Measurements from ENCODE around the gene RRAGD.
"Not testable (repeated sequence)": the region's sequence is repeated elsewhere in the genome, so short reads cannot be mapped to it uniquely, and the experiment has no call there.

The RRAGD gene

GRCh38 chr6:89398762-89399525 lies 13.1 kb downstream of the RRAGD start:
- Mint-ChIP-seq H3K27me3 (no peaks in the 10 kb centered on the region), H3K36me3 (no peaks in the 10 kb centered on the region), H3K4me3 (no peak overlapping the region), H3K4me1 (no peaks in the 10 kb centered on the region), H3K9me3 (peaks cover under 1% of the 10 kb centered on the region), H3K27ac (no peak overlapping the region)

DNA sequence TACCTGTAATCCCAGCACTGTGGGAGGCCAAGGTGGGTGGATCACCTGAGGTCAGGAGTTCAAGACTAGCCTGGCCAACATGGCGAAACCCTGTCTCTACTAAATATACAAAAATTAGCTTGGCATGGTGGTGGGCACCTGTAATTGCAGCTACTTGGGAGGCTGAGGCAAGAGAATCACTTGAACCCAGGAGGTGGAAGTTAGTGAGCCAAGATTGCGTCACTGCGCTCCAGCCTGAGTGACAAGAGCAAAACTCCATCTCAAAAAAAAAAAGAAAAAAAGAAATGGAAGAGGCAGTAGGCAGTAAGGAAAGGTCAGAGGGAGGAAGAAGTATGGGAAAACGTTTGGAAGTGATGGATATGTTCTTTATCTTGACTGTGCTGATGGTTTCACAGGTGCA lies 14.2 kb downstream of the RRAGD start:
- H3K9me3 Mint-ChIP-seq, H3K4me1 Mint-ChIP-seq: not testable (repeated sequence)
- H3K27ac Mint-ChIP-seq = peak overlapping the region; percentile 9

DNA sequence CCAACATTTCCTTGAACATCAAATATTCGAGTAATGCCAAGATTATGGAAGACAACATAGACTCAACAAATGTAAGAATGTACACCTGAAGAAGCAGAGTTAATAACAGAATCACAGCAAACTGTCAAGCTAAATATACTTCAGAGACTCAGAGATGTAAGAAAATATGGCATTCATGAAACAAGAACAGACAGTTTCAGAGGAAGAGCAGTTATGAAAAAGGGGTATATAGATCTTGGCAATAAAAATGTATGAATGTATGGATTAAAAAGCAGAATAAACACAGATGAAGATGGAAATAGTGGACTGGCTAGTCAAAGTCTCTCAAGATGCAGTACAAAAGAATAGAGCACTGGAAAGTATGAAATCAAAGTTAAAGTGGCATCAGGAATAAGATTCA lies 18.4 kb downstream of the RRAGD start:
- H3K36me3 Mint-ChIP-seq = peaks cover 7% of the 10 kb centered on the region
- H3K27ac Mint-ChIP-seq = no peak overlapping the region
- H3K9me3 Mint-ChIP-seq = peaks cover 7% of the 10 kb centered on the region
- no peaks in the 10 kb centered on the region for H3K27me3 Mint-ChIP-seq
- no peaks in the 10 kb centered on the region for H3K4me1 Mint-ChIP-seq
- H3K4me3 Mint-ChIP-seq = no peak overlapping the region

More for the DNA sequence above, 14.2 kb downstream of the RRAGD start:
- not testable (repeated sequence) for H3K4me3 Mint-ChIP-seq, H3K36me3 Mint-ChIP-seq, H3K27me3 Mint-ChIP-seq

GRCh38 chr6:89392823-89393222 lies 19.2 kb downstream of the RRAGD start:
- Mint-ChIP-seq H3K4me1 (no peaks in the 10 kb centered on the region), H3K4me3 (no peak overlapping the region), H3K27me3 (no peaks in the 10 kb centered on the region), H3K27ac (no peak overlapping the region), H3K9me3 (peaks cover 7% of the 10 kb centered on the region), H3K36me3 (peaks cover 7% of the 10 kb centered on the region)

- Mint-ChIP-seq H3K27ac (no peak overlapping the region), H3K4me1 (no peaks in the 10 kb centered on the region), H3K36me3 (peaks cover 7% of the 10 kb centered on the region), H3K9me3 (peaks cover 6% of the 10 kb centered on the region), H3K27me3 (no peaks in the 10 kb centered on the region), H3K4me3 (no peak overlapping the region)
Observed at GRCh38 chr6:89388846-89389245, 23.2 kb downstream of the RRAGD start.

DNA sequence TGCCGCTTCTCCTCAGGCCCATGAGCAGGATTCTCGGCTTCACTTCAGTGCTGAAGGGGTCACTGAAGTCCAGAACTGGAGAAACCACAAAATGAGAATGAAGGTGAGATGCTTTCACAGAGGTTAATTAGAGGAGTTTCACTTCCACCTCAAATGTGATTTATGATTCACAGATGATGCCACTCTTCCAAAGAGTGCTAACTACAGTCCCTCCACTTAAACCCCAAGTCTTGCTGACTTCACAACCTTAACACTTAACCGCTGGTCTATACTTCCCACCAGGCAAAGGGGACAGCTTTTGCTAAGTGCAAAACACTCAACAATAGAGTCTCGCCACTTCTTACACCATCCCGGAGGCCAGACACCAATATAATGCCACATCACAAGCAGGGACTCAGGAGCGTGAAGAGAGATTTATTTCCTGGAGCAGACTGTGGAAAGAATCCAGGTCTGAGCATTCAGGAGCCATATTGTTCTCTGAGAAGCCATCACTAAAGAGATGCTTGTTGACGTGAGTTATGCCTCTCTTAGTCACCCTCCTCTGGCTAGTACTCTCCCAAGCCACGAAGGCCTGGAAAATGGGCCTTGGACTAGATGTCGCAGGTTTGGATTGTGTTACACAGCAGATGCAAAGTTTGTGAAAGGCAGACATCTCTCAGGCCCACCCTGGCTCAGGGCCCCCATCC lies 24.4 kb downstream of the RRAGD start:
- Mint-ChIP-seq H3K27ac (no peak overlapping the region), H3K4me1 (no peaks in the 10 kb centered on the region), H3K27me3 (no peaks in the 10 kb centered on the region), H3K36me3 (peaks cover 3% of the 10 kb centered on the region), H3K9me3 (no peaks in the 10 kb centered on the region), H3K4me3 (no peak overlapping the region)

DNA sequence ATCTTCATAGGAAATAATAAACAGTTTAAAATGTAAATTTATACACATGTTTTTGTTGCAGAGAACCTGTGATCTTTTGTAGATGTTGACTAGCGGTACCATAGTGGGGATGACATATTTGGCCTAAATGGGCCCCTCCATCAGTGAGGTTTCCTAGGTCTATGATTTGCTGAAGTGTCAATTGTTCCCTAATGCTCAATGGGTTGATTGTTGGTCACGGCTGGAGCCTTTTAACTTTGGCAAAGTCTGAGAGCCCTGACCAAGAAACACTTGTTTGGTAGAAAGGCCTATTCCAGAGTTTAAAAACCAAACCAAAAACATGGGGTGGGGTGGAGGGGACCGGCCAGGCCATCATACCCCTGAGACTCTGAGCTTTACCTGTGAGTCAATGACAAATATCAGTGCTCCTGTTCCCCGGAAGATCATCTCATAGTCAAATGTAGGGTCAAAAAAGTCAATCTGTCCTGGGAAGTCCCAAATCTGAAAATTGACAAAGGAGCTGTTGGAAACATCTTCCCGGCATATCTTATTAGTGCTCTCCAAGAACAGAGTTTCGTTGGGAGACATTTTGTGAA lies 25.1 kb downstream of the RRAGD start:
- no peaks in the 10 kb centered on the region for H3K9me3 Mint-ChIP-seq
- no peaks in the 10 kb centered on the region for H3K4me1 Mint-ChIP-seq
- H3K36me3 Mint-ChIP-seq = peaks cover 3% of the 10 kb centered on the region
- H3K4me3 Mint-ChIP-seq = no peak overlapping the region
- no peaks in the 10 kb centered on the region for H3K27me3 Mint-ChIP-seq
- H3K27ac Mint-ChIP-seq = no peak overlapping the region

DNA sequence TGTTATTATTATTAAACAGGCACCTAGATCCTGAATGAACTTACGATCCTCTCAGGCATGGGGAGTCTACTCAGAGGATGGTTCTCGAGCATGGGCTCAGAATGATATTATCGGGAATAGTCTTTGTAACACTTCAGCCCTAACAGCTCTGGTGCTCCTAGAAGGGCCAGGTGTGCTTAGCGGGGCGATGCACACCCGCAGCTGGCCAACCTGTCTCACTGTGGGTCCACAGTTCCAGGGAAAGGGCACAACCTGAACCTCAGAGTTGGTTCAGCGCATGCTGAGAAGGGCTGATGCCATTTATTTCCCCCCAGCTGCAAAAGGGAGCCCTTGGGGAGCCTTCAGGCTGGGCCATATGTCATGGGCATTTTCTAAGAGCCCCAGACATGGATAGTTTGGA lies 26.2 kb downstream of the RRAGD start:
- Mint-ChIP-seq H3K36me3 (peaks cover 3% of the 10 kb centered on the region), H3K4me1 (no peaks in the 10 kb centered on the region), H3K27ac (no peak overlapping the region), H3K4me3 (no peak overlapping the region), H3K9me3 (no peaks in the 10 kb centered on the region), H3K27me3 (no peaks in the 10 kb centered on the region)

- H3K27me3 Mint-ChIP-seq = no peaks in the 10 kb centered on the region
- peaks cover 3% of the 10 kb centered on the region for H3K36me3 Mint-ChIP-seq
- no peaks in the 10 kb centered on the region for H3K9me3 Mint-ChIP-seq
- H3K4me1 Mint-ChIP-seq = no peaks in the 10 kb centered on the region
- no peak overlapping the region for H3K27ac Mint-ChIP-seq
- H3K4me3 Mint-ChIP-seq = no peak overlapping the region
Observed at GRCh38 chr6:89385156-89385667, 26.9 kb downstream of the RRAGD start.

DNA sequence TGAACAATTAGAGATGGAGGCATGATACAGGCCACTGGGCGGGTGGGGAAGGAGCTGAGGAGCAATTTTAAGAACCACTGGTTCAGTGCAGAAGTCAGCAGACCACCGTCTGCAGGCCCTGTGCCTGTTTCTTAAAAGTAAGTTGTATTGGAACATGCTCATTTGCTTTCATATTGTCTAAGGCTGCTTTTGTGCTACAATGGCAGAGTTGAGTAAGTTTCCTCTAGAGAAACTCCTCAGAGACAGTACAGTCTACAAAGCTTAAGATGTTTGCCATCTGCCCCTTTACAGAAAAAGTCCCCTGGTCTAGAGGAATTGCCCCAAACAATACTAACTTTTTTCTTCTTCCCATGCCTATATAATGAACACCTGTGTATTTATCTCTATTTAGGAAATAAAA lies 31.0 kb downstream of the RRAGD start:
- H3K9me3 Mint-ChIP-seq = no peaks in the 10 kb centered on the region
- peaks cover 3% of the 10 kb centered on the region for H3K4me1 Mint-ChIP-seq
- H3K27ac Mint-ChIP-seq = no peak overlapping the region
- H3K36me3 Mint-ChIP-seq = peaks cover 3% of the 10 kb centered on the region
- no peak overlapping the region for H3K4me3 Mint-ChIP-seq
- no peaks in the 10 kb centered on the region for H3K27me3 Mint-ChIP-seq

- peaks cover 15% of the 10 kb centered on the region for H3K4me1 Mint-ChIP-seq
- no peaks in the 10 kb centered on the region for H3K27me3 Mint-ChIP-seq
- no peak overlapping the region for H3K4me3 Mint-ChIP-seq
- H3K27ac Mint-ChIP-seq = no peak overlapping the region
- peaks cover 3% of the 10 kb centered on the region for H3K36me3 Mint-ChIP-seq
- no peaks in the 10 kb centered on the region for H3K9me3 Mint-ChIP-seq
Observed at GRCh38 chr6:89379281-89379680, 32.8 kb downstream of the RRAGD start.

DNA sequence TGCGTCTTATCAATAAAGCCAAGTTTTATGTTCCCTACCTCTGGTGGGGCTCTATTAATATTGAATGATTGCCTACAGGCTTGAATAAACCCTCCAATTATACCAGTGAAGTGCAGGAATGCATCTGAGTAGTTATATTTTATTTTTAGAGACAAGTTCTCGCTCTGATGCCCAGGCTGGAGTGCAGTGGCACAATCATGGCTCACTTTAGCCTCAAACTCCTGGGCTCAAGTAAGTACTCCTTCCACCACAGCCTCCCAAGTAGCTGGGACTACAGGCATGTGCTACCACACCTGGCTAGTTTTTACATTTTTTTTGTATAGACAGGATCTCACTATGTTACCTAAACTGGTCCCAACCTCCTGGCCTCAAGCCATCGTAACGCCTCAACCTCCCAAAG lies 33.4 kb downstream of the RRAGD start:
- H3K27me3 Mint-ChIP-seq = no peaks in the 10 kb centered on the region

DNA sequence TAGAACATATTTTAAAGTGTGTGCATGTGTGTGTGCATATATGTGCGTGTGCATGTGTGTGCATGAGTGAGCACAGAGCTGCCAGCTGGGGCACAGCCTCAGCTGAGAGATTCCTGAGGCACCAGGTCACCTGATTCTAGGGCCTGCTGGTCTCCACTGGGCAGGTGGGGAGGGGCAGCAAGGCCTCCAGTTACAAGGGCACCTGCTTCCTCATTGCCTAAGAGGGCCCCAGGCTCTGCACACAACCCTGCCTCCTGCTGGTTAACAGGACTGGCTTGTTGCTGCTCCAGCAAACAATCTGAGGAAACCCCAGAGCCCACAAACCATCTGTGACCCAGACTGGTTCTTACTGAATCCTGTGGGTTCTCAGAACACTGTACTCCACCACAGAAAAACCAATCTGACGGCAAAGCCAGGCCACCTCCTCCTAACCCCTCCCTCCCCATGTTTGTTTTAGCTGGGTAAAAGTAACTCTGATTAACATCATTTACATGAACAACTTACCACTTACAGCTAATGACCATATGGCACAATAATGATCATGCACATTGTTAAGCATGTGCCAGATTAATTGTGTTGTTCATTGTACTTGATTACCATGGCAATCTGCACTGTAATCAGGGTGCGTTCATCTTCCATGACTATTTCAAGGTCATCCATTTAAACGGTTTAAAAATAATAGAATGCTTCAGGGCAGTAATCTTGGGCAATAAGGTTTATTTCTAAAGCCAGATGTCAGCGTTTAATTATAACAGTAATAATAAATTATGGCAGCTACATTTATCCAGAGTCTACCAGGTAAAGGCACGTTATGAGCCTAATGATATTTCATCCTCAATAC lies 36.4 kb downstream of the RRAGD start:
- Mint-ChIP-seq H3K9me3 (no peaks in the 10 kb centered on the region), H3K4me3 (no peak overlapping the region), H3K36me3 (no peaks in the 10 kb centered on the region), H3K27me3 (no peaks in the 10 kb centered on the region), H3K4me1 (peaks cover 21% of the 10 kb centered on the region), H3K27ac (no peak overlapping the region)

More for the DNA sequence above, 33.4 kb downstream of the RRAGD start:
- H3K36me3 Mint-ChIP-seq = peaks cover 3% of the 10 kb centered on the region
- peaks cover 15% of the 10 kb centered on the region for H3K4me1 Mint-ChIP-seq
- H3K4me3 Mint-ChIP-seq = no peak overlapping the region
- no peaks in the 10 kb centered on the region for H3K9me3 Mint-ChIP-seq
- H3K27ac Mint-ChIP-seq = no peak overlapping the region

DNA sequence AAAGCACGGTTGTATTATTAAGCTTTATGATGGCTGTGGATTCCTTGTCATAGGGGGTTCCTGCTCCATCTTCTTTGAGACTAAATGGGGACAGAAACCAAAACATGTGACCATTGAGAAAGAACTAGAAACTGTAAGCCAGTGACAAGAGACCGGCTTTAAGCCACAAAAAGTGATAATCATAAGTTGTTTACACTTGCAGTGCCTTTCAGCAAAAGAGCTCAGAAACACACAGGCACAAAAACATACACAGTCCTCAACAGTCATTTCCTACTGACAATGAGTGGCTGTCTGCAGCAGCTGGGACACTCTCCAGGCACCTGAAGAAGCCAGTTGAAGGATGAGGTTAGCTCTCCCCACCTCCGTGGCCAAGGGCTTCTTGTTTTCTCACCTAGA lies 39.6 kb downstream of the RRAGD start:
- H3K36me3 Mint-ChIP-seq = no peaks in the 10 kb centered on the region
- H3K27me3 Mint-ChIP-seq = no peaks in the 10 kb centered on the region
- H3K4me3 Mint-ChIP-seq = no peak overlapping the region
- no peaks in the 10 kb centered on the region for H3K9me3 Mint-ChIP-seq
- H3K4me1 Mint-ChIP-seq = peaks cover 21% of the 10 kb centered on the region
- H3K27ac Mint-ChIP-seq = no peak overlapping the region

DNA sequence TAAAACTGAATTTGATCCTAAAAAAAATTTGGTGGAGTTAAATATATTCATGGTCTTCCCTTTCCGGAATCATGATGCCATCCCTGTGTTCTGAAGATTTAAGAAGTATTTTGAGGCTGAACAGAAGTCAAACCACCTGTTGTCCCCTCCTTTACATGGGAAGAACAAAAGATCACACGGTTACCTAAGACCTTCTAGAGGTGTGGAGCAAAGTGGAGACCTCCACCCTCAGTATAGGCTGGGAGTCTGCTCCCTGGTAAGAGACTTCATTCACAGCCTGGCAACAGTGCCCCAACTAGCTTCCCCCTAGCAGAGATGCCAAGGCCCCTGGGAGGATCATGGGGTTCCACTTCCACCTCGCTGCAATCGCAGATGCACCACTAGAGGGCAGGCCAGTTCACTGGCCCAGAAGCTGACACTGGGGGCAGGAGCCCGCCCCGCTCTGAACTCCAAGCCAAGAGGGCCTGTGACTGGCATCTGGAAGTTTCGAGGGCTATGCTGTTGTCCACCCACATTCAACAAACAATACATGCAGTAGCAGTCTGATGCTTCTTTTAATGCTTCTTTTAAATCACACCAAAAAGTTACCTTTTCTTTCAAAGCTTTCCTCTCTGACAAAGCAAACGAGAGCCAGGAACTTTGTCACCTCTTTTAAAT lies 40.1 kb downstream of the RRAGD start:
- Mint-ChIP-seq H3K27ac (no peak overlapping the region), H3K4me3 (no peak overlapping the region), H3K4me1 (peaks cover 21% of the 10 kb centered on the region)

More for the DNA sequence above, 40.1 kb downstream of the RRAGD start:
- Mint-ChIP-seq H3K27me3 (no peaks in the 10 kb centered on the region), H3K9me3 (no peaks in the 10 kb centered on the region), H3K36me3 (no peaks in the 10 kb centered on the region)

Measured in activated naive CD4-positive, alpha-beta T cell treated with anti-CD3 and anti-CD28 coated beads, Interleukin-2, amount 50 U/mL, for 24 hours (primary cell).